HEK293 (cell line): ENCODE measurements around the gene RGS6.

Experiments used
- CTCF ChIA-PET: fragments of 350-600 bp; formaldehyde crosslinking; extraction: SDS; loops from one replicate; lab custom pipeline; 2021; ENCODE audit warnings: antibody characterized with exemption; lab: Yijun Ruan, JAX
- POLR2A ChIA-PET: fragments of 300-600 bp; formaldehyde crosslinking; extraction: SDS; loops from one replicate; lab custom pipeline; 2020; ENCODE audit warnings: antibody characterized with exemption, inconsistent platforms; lab: Yijun Ruan, JAX
- H3K27ac ChIP-seq: fragments of 200-500 bp; sonication (Bioruptor generic); 2 replicates; pipeline ENCODE4 v1.5.1; 2014; ENCODE audit warnings: low read depth, low read length, control low read depth, inconsistent platforms; ENCODE audit errors: extremely low read depth
- H3K36me3 ChIP-seq, 2 experiments: fragments of 200-500 bp in 1 of 2; sonication (Bioruptor generic) in 1 of 2; 1 replicate in 1 of 2; 2 replicates in 1 of 2; pipeline ENCODE4 v1.5.1; 2014 to 2017; ENCODE audit warnings: inconsistent platforms in 2 of 2, low read length in 2 of 2; ENCODE audit not compliant: control insufficient read depth in 2 of 2, insufficient read depth in 1 of 2
- H3K4me1 ChIP-seq: fragments of 200-500 bp; sonication (Bioruptor generic); 2 replicates; pipeline ENCODE4 v1.5.1; 2014; ENCODE audit warnings: mild to moderate bottlenecking, low read length, inconsistent platforms; ENCODE audit not compliant: control insufficient read depth, insufficient read depth
- H3K4me3 ChIP-seq: 2 replicates; pipeline ENCODE4 v1.5.1; 2011; ENCODE audit warnings: low read depth, mild to moderate bottlenecking, control low read depth, low read length, moderate library complexity
- H3K9me3 ChIP-seq: fragments of 200-500 bp; sonication (Bioruptor generic); 2 replicates; pipeline ENCODE4 v1.5.1; 2014; ENCODE audit warnings: low read depth, low read length, inconsistent platforms; ENCODE audit not compliant: control insufficient read depth, insufficient read depth
- CTCF ChIP-seq: fragments of 450-650 bp; formaldehyde crosslinking; IDR thresholded peaks from 2 replicates; pipeline ENCODE4 v1.5.1; 2016; ENCODE audit warnings: missing biosample characterization, missing genetic modification characterization
- GLI4 ChIP-seq: fragments of 450-650 bp; formaldehyde crosslinking; IDR thresholded peaks from 2 replicates; pipeline ENCODE4 v1.5.1; 2016; ENCODE audit warnings: missing biosample characterization, missing genetic modification characterization
- KLF1 ChIP-seq: fragments of 450-650 bp; formaldehyde crosslinking; IDR thresholded peaks from 2 replicates; pipeline ENCODE4 v1.5.1; 2016; ENCODE audit warnings: missing biosample characterization, missing genetic modification characterization
- TRIM28 ChIP-seq: IDR thresholded peaks from 2 replicates; pipeline ENCODE4 v1.6.1; 2011; ENCODE audit warnings: low read length, control low read depth, borderline replicate concordance
- ZBTB21 ChIP-seq: fragments of 450-650 bp; formaldehyde crosslinking; IDR thresholded peaks from 2 replicates; pipeline ENCODE4 v1.5.1; 2017; ENCODE audit warnings: missing biosample characterization, missing genetic modification characterization
- ZNF23 ChIP-seq: fragments of 450-650 bp; formaldehyde crosslinking; IDR thresholded peaks from 2 replicates; pipeline ENCODE4 v1.5.1; 2016; ENCODE audit warnings: missing biosample characterization, missing genetic modification characterization, borderline replicate concordance
- ZNF335 ChIP-seq: fragments of 450-650 bp; formaldehyde crosslinking; conservative IDR thresholded peaks from 2 replicates; pipeline ENCODE4 v1.5.1; 2016; ENCODE audit warnings: missing biosample characterization, missing genetic modification characterization
- ZNF558 ChIP-seq: fragments of 450-650 bp; formaldehyde crosslinking; IDR thresholded peaks from 2 replicates; pipeline ENCODE4 v1.5.1; 2016; ENCODE audit warnings: missing biosample characterization, missing genetic modification characterization
- ZNF654 ChIP-seq: fragments of 450-650 bp; formaldehyde crosslinking; IDR thresholded peaks from 2 replicates; pipeline ENCODE4 v1.5.1; 2016; ENCODE audit warnings: low read depth, missing biosample characterization, missing genetic modification characterization
- ZNF660 ChIP-seq: fragments of 450-650 bp; IDR thresholded peaks from 2 replicates; pipeline ENCODE4 v1.5.1; 2018; ENCODE audit warnings: missing biosample characterization, mild to moderate bottlenecking, missing genetic modification characterization
- ZNF692 ChIP-seq: fragments of 450-650 bp; formaldehyde crosslinking; IDR thresholded peaks from 2 replicates; pipeline ENCODE4 v1.5.1; 2016; ENCODE audit warnings: missing biosample characterization, missing genetic modification characterization
- ZNF747 ChIP-seq: fragments of 450-650 bp; formaldehyde crosslinking; IDR thresholded peaks from 2 replicates; pipeline ENCODE4 v1.5.1; 2016; ENCODE audit warnings: missing biosample characterization, missing genetic modification characterization
- ZSCAN4 ChIP-seq: fragments of 450-650 bp; formaldehyde crosslinking; IDR thresholded peaks from 2 replicates; pipeline ENCODE4 v1.5.1; 2017; ENCODE audit warnings: missing biosample characterization, missing genetic modification characterization
- TF ChIP-seq, protein P1 (sequence below): fragments of 450-650 bp; formaldehyde crosslinking; IDR thresholded peaks from 2 replicates; pipeline ENCODE4 v1.5.1; 2016; ENCODE audit warnings: missing biosample characterization, missing genetic modification characterization
- TF ChIP-seq, protein P2 (sequence below): fragments of 450-650 bp; formaldehyde crosslinking; IDR thresholded peaks from 2 replicates; pipeline ENCODE4 v1.5.1; 2016; ENCODE audit warnings: missing biosample characterization, missing genetic modification characterization, borderline replicate concordance

The RGS6 gene

GRCh38 chr14:72513346-72513745, 581.1 kb downstream of the RGS6 start:
- ChIA-PET POLR2A (no interaction called here), CTCF (interaction anchor here (0.5 to 8.8 kb wide), 23 partner anchors 9 to 1120 kb away, joined by 3 to 158 read pairs (median 4); no protein-coding TSS in a partner anchor)
- H3K4me3 ChIP-seq: no peak overlapping the region
- no peaks in the 10 kb centered on the region for H3K9me3 ChIP-seq
- H3K4me1 ChIP-seq: no peaks in the 10 kb centered on the region
- H3K36me3 ChIP-seq: no peaks in the 10 kb centered on the region
- H3K27ac ChIP-seq: no peak overlapping the region
- TF ChIP-seq ZNF23 (tag by site-specific recombination): no peak
- TF ChIP-seq GLI4 (tag by site-specific recombination): no peak
- no peak for TF ChIP-seq ZNF747 (tag by site-specific recombination)
- no peak for TF ChIP-seq ZSCAN4 (tag by site-specific recombination)
- no peak for TF ChIP-seq ZBTB21 (tag by site-specific recombination)

GRCh38 chr14:72513965-72514659, 581.9 kb downstream of the RGS6 start:
- ChIA-PET POLR2A (interaction anchor here (1.0 kb wide), 1 partner anchor 380 kb away, joined by 4 read pairs; the partner anchor contains the start of gene DPF3), CTCF (interaction anchor here (0.5 to 8.8 kb wide), 31 partner anchors 9 to 1119 kb away, joined by 3 to 158 read pairs (median 3); no protein-coding TSS in a partner anchor)
- H3K9me3 ChIP-seq: no peaks in the 10 kb centered on the region
- no peaks in the 10 kb centered on the region for H3K4me1 ChIP-seq
- TF ChIP-seq ZNF335 (tag by site-specific recombination) (0 out of 2 replicates have a peak, but pooled peaks have one; percentile 17), CTCF (no peak), ZNF654 (tag by site-specific recombination) (peak; percentile 71), ZNF660 (tag by site-specific recombination) (0 out of 2 replicates have a peak, but pooled peaks have one; percentile 12)
- TF ChIP-seq, protein P1, sequence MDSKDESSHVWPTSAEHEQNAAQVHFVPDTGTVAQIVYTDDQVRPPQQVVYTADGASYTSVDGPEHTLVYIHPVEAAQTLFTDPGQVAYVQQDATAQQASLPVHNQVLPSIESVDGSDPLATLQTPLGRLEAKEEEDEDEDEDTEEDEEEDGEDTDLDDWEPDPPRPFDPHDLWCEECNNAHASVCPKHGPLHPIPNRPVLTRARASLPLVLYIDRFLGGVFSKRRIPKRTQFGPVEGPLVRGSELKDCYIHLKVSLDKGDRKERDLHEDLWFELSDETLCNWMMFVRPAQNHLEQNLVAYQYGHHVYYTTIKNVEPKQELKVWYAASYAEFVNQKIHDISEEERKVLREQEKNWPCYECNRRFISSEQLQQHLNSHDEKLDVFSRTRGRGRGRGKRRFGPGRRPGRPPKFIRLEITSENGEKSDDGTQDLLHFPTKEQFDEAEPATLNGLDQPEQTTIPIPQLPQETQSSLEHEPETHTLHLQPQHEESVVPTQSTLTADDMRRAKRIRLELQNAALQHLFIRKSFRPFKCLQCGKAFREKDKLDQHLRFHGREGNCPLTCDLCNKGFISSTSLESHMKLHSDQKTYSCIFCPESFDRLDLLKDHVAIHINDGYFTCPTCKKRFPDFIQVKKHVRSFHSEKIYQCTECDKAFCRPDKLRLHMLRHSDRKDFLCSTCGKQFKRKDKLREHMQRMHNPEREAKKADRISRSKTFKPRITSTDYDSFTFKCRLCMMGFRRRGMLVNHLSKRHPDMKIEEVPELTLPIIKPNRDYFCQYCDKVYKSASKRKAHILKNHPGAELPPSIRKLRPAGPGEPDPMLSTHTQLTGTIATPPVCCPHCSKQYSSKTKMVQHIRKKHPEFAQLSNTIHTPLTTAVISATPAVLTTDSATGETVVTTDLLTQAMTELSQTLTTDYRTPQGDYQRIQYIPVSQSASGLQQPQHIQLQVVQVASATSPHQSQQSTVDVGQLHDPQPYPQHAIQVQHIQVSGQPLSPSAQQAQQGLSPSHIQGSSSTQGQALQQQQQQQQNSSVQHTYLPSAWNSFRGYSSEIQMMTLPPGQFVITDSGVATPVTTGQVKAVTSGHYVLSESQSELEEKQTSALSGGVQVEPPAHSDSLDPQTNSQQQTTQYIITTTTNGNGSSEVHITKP (tag by site-specific recombination): 0 out of 2 replicates have a peak, but pooled peaks have one; percentile 22
- no peaks in the 10 kb centered on the region for H3K36me3 ChIP-seq
- H3K4me3 ChIP-seq: no peak overlapping the region
- H3K27ac ChIP-seq: no peak overlapping the region

- Histone ChIP-seq H3K9me3 (no peaks in the 10 kb centered on the region), H3K36me3 (no peaks in the 10 kb centered on the region), H3K27ac (no peak overlapping the region), H3K4me3 (no peak overlapping the region), H3K4me1 (no peaks in the 10 kb centered on the region)
- CTCF ChIA-PET: interaction anchor here (0.6 to 8.8 kb wide), 22 partner anchors 9 to 1072 kb away, joined by 3 to 158 read pairs (median 4); no protein-coding TSS in a partner anchor
- POLR2A ChIA-PET: interaction anchor here (1.0 kb wide), 1 partner anchor 380 kb away, joined by 4 read pairs; the partner anchor contains the start of gene DPF3
- no peak for TF ChIP-seq TRIM28
- TF ChIP-seq, protein P2, sequence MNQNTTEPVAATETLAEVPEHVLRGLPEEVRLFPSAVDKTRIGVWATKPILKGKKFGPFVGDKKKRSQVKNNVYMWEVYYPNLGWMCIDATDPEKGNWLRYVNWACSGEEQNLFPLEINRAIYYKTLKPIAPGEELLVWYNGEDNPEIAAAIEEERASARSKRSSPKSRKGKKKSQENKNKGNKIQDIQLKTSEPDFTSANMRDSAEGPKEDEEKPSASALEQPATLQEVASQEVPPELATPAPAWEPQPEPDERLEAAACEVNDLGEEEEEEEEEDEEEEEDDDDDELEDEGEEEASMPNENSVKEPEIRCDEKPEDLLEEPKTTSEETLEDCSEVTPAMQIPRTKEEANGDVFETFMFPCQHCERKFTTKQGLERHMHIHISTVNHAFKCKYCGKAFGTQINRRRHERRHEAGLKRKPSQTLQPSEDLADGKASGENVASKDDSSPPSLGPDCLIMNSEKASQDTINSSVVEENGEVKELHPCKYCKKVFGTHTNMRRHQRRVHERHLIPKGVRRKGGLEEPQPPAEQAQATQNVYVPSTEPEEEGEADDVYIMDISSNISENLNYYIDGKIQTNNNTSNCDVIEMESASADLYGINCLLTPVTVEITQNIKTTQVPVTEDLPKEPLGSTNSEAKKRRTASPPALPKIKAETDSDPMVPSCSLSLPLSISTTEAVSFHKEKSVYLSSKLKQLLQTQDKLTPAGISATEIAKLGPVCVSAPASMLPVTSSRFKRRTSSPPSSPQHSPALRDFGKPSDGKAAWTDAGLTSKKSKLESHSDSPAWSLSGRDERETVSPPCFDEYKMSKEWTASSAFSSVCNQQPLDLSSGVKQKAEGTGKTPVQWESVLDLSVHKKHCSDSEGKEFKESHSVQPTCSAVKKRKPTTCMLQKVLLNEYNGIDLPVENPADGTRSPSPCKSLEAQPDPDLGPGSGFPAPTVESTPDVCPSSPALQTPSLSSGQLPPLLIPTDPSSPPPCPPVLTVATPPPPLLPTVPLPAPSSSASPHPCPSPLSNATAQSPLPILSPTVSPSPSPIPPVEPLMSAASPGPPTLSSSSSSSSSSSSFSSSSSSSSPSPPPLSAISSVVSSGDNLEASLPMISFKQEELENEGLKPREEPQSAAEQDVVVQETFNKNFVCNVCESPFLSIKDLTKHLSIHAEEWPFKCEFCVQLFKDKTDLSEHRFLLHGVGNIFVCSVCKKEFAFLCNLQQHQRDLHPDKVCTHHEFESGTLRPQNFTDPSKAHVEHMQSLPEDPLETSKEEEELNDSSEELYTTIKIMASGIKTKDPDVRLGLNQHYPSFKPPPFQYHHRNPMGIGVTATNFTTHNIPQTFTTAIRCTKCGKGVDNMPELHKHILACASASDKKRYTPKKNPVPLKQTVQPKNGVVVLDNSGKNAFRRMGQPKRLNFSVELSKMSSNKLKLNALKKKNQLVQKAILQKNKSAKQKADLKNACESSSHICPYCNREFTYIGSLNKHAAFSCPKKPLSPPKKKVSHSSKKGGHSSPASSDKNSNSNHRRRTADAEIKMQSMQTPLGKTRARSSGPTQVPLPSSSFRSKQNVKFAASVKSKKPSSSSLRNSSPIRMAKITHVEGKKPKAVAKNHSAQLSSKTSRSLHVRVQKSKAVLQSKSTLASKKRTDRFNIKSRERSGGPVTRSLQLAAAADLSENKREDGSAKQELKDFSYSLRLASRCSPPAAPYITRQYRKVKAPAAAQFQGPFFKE: no peak
- no peak for TF ChIP-seq KLF1 (tag by site-specific recombination)
- no peak for TF ChIP-seq ZNF692
- no peak for TF ChIP-seq ZNF558 (tag by site-specific recombination)
These were observed 582.4 kb downstream of the RGS6 start for GRCh38 chr14:72514660-72515025.
